GM21737 (cell line): Measurements from ENCODE around the gene ST6GALNAC5.

Source experiments
- ATAC-seq: cut with Tn5 transposase; IDR thresholded peaks from one replicate; pipeline ENCODE4 v1.9.1; 2021; ENCODE audit warnings: mild to moderate bottlenecking, moderate library complexity; ENCODE audit not compliant: unreplicated experiment

The ST6GALNAC5 gene

GRCh38 chr1:76998582-76999223, 131.4 kb downstream of the ST6GALNAC5 start:
- ATAC-seq, result no peak

- ATAC-seq, result no peak
Observed at GRCh38 chr1:77007675-77008074, 140.4 kb downstream of the ST6GALNAC5 start.

- ATAC-seq, result no peak
Observed at GRCh38 chr1:77010937-77011336, 143.7 kb downstream of the ST6GALNAC5 start.

GRCh38 chr1:77012066-77012465, 144.8 kb downstream of the ST6GALNAC5 start:
- no peak for ATAC-seq

- ATAC-seq, result no peak
Observed at GRCh38 chr1:77014073-77014788, 147.0 kb downstream of the ST6GALNAC5 start.

DNA sequence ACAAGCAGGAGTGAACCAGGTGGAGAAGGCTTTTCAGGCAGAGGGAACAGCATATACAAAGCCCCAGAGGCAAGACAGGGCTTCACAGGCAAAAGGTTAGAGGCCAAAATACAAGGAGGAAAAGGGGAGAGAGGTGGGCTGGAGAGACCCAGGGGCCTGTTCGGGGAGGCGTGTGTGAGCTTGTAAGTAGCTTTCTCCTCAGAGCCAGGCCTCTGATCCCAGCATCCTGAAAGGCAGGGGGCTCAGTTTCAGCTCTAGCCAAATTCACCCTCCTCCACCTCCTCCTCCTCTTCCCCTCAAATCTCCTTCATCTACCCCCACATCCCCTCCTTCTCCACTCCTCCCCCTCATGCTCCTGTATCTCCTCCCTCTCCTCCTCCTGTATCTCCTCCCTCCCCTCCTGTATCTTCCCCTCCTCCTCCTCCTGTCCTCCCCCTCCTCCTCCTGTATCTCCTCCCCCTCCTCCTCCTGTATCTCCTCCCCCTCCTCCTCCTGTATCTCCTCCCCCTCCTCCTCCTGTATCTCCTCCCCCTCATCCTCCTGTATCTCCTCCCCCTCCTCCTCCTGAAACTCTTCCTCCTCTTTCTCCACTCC, 148.6 kb downstream of the ST6GALNAC5 start:
- ATAC-seq, result no peak

DNA sequence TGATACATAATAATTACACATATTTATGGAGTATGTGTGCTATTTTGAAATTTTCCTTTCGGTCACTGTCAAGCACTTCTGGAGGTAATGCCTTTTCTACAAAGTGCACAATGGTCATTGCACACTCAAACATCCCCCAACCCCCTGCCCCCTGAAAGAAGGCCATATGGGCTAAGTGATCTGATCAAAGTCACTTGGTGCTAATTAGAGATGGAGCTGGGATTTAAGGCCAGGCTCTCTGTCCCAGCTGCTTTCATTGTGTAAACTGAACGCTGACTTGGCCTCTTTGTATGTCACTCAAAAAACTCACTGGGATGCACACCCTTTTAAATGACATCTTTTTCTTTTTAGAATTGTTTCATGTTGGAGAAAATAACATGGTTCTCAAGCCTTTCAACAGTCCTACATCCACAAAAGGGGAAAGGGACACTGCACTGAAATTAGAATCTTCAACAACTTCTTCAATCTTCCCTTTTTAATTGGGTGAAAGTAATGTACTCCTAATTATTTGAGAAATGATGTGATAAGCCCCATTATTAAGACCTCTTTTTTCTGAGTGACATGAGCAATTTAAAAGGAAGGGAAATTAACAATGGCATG, 149.2 kb downstream of the ST6GALNAC5 start:
- ATAC-seq, result no peak

GRCh38 chr1:77018311-77018710, 151.0 kb downstream of the ST6GALNAC5 start:
- ATAC-seq, result no peak

GRCh38 chr1:77018761-77019160, 151.5 kb downstream of the ST6GALNAC5 start:
- no peak for ATAC-seq

- ATAC-seq, result no peak
Observed at GRCh38 chr1:77021732-77022131, 154.5 kb downstream of the ST6GALNAC5 start.

DNA sequence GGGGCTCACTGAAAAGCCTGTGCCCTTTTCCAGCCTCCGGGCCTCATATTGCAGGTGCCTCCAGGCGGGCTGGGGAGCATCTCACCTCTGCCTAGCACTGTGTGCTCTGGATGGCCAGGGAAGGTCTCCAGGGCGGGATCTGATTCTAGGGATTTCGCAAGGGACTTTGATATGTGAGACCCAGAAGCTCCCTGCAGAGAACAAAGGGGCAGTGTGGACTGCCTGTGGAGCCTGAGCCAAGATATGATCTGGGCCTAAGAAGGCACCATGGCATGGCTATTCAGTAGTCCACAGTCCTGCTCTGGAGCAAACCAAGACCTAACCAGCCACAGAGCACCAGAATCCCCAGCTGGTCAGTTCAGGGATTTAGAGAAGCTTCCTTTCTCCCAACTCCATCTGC, 157.2 kb downstream of the ST6GALNAC5 start:
- no peak for ATAC-seq

DNA sequence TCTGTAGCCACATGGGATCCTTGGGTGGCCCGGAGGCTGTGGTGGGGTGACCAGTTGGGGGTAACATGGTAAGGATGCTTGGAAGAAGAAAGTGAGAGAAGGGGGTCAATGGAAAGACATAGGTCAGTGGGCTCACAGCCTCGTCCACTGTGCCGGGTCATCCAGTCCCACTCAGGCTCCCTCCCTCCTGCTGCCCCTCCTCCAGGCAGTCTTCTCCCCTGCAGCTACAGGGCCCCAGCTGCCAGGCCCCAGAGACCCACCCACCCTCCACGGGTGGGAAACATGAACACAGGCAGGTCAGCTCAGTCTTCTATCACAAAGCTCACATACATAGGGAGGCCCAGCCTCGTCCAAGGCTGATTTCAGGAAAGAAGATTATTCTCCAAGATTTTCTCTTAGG, 158.3 kb downstream of the ST6GALNAC5 start:
- no peak for ATAC-seq

DNA sequence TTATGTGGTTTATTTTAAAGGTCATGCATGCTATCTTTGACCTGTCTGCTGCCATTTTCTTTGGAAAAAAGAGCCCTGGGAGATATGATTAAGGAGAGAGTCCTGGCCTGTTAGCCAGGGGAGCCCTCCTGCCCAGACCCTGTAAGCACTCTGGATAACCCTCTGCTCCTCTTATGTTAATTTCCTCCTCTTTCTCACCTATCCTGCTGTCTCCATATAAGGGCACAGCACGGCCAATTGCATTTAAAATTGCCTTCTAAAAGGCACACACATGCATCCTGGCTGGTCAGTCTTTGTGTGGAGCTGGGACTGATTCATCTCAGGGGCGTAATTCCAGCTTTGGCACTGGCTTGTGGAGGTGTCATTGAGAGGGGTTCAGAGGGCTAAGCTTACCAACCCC, 158.9 kb downstream of the ST6GALNAC5 start:
- no peak for ATAC-seq

DNA sequence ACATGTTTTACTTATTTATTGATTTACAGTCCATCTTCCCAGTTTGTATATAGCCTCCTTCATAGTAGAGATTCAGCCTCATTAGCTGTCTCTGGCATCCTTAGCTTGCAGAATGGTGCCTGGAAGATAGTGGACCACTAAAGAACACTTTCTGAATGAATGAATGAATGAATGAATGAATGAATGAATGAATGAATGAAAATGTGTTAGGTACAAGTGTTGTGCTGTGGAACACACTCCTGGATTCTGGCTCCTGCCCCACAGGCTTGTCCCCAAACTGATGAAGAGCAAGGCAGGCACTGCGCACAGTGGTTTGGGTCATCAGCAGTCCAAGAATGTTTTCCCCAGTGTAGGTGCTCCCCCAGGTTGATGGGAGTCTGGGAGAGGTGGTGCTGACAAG, 159.4 kb downstream of the ST6GALNAC5 start:
- ATAC-seq, result no peak

DNA sequence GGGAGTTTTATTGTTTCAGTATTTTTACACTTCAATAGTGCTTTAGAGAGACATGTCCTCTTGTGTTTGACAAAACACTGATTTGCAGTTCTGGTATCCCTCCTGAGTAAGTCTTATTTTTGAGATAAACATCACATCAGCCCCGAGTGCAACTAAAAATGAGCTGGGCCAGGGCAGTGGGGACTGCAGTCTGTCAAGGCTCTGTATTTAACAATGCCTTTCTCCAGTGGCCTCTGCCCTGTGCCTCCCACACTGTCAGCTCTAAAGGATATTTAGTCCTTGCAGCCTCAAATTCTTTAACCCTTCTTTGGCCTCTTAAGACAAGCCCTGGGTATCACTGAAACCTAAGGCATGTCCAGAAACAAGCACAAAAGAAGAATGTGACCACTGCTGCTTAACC, 160.6 kb downstream of the ST6GALNAC5 start:
- ATAC-seq, result no peak

- ATAC-seq, result no peak
Observed at GRCh38 chr1:77030401-77031105, 163.3 kb downstream of the ST6GALNAC5 start.

- ATAC-seq, result no peak
Observed at GRCh38 chr1:77031106-77031662, 163.9 kb downstream of the ST6GALNAC5 start.

DNA sequence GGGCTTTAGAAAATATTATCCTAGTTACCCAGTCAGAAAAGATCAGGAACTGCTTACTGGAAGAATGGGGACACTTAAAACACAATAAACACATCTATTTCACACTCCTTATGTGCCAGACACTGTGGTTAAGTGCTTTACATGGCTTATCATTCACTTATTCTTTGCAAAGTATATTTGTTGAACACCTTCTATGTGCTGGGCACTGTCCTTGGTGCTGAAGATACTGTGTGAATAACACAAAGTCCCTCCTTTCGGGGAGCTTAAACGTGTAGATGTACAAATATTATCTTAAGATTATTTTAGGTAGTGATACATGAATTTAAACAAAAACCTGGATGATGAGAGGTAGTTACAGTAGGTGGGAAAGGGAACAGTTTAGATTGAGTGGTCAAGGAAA, 169.3 kb downstream of the ST6GALNAC5 start:
- ATAC-seq, result no peak

DNA sequence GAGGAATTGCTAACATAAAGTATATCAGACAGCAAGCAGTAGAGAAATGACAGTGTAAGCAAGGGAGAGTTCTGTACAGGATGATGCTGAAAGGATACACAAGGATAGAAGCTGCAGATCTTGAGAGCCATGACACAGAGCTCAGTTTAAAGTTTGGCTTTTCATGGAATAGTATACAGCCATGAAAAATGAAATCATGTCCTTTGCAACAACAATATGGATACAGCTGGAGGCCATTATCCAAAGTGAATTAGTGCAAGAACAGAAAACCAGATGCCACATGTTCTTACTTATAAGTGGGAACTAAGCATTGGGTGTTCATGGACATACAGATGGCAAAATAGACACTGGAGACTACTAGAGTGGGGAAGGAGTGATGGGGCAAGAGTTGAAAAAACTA, 169.8 kb downstream of the ST6GALNAC5 start:
- no peak for ATAC-seq

DNA sequence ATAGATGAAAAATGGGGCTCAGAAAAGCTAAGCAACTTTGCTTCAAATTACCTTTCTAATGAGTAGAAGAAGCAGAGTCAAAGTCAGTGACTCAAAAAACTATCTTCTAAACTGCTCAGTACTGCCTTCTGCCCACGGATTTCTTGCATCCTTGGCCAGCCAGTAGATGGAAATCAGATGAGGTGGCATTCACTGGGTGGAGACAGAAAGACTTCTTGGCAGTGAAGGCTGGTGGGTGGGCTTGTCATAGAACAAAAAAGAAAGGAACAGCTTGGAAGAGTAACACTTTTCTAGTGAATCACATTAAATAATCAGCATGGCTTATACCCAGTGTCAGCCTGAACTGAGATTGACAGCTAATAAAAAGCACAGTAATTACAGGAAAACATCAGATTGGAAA, 170.7 kb downstream of the ST6GALNAC5 start:
- no peak for ATAC-seq

DNA sequence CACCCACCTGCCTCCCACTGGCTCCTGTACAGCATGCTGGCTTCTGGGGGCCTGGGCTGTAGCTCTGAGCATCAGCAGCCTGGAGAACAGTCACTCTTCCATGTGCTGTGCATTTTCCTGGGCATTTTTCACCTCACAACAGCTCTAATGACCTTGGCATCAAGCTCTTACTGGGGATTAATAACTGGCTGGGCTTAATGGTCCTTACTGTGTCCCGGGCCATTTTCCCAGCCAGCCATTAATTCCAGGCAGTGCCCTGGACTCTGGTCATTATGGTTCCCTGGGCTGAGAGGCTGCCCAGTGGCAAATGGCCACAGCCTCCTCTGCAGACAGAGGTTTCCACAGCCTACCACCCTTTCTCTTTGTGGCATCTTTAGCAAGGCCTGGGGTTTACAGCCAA, 171.8 kb downstream of the ST6GALNAC5 start:
- no peak for ATAC-seq
